MM.1S (cell line): ENCODE data around the gene SDHA.

Source experiments
- DNase-seq: peaks from one replicate; pipeline ENCODE4 v3.0.0-alpha.2; 2015
- H2AFZ ChIP-seq: fragments of 300-600 bp; sonication (generic); 2 replicates; pipeline ENCODE4 v1.6.0; 2016; ENCODE audit warnings: antibody characterized with exemption, low read length
- H3F3A ChIP-seq: fragments of 300-600 bp; sonication (generic); 2 replicates; pipeline ENCODE4 v1.6.1; 2016; ENCODE audit warnings: mild to moderate bottlenecking, antibody characterized with exemption, low read length, moderate library complexity, mixed read lengths; ENCODE audit not compliant: insufficient read depth
- H3K27ac ChIP-seq: fragments of 300-600 bp; sonication (generic); 2 replicates; pipeline ENCODE4 v1.5.1; 2016; ENCODE audit warnings: mild to moderate bottlenecking, low read length
- H3K27me3 ChIP-seq: fragments of 300-600 bp; sonication (generic); replicated peaks from 2 replicates; pipeline ENCODE4 v1.6.0; 2016; ENCODE audit warnings: low read length; ENCODE audit not compliant: insufficient read depth
- H3K36me3 ChIP-seq: fragments of 300-600 bp; sonication (generic); replicated peaks from 2 replicates; pipeline ENCODE4 v1.6.1; 2016; ENCODE audit warnings: mild to moderate bottlenecking, low read length, mixed read lengths; ENCODE audit not compliant: insufficient read depth
- H3K4me1 ChIP-seq: fragments of 300-600 bp; sonication (generic); 2 replicates; pipeline ENCODE4 v1.6.1; 2016; ENCODE audit warnings: low read length, mixed read lengths
- H3K4me2 ChIP-seq: fragments of 300-600 bp; sonication (generic); 2 replicates; pipeline ENCODE4 v1.6.0; 2016; ENCODE audit warnings: low read depth, low read length
- H3K4me3 ChIP-seq: fragments of 300-600 bp; sonication (generic); 2 replicates; pipeline ENCODE4 v1.5.1; 2016; ENCODE audit warnings: low read length, mixed read lengths
- H3K79me2 ChIP-seq: fragments of 300-600 bp; sonication (generic); 2 replicates; pipeline ENCODE4 v1.6.1; 2016; ENCODE audit warnings: mixed run types, low read length, mixed read lengths
- H3K9ac ChIP-seq: fragments of 300-600 bp; sonication (generic); 2 replicates; pipeline ENCODE4 v1.6.1; 2016; ENCODE audit warnings: low read length, mixed read lengths
- H3K9me2 ChIP-seq: fragments of 300-600 bp; sonication (generic); replicated peaks from 2 replicates; pipeline ENCODE4 v1.6.1; 2016; ENCODE audit warnings: mild to moderate bottlenecking, low read length, mixed read lengths; ENCODE audit not compliant: insufficient read depth
- H3K9me3 ChIP-seq: fragments of 300-600 bp; sonication (generic); replicated peaks from 2 replicates; pipeline ENCODE4 v1.6.1; 2016; ENCODE audit warnings: mild to moderate bottlenecking, low read length, mixed read lengths; ENCODE audit not compliant: insufficient read depth
- H4K20me1 ChIP-seq: fragments of 300-600 bp; sonication (generic); 2 replicates; pipeline ENCODE4 v1.6.1; 2016; ENCODE audit warnings: mild to moderate bottlenecking, low read length, moderate library complexity, mixed read lengths; ENCODE audit not compliant: insufficient read depth
- CTCF ChIP-seq: fragments of 300-600 bp; sonication (generic); IDR thresholded peaks from 2 replicates; pipeline ENCODE4 v1.5.1; 2016; ENCODE audit warnings: antibody characterized with exemption, low read length, mixed read lengths
- EZH2 ChIP-seq: fragments of 300-600 bp; sonication (generic); optimal IDR thresholded peaks from 2 replicates; pipeline ENCODE3; 2017; ENCODE audit warnings: low read depth, mild to moderate bottlenecking, antibody characterized with exemption, low read length, mixed read lengths
- EZH2phosphoT487 ChIP-seq: fragments of 300-600 bp; sonication (generic); IDR thresholded peaks from 2 replicates; pipeline ENCODE4 v1.6.1; 2018; ENCODE audit warnings: antibody characterized with exemption, low read length

The SDHA gene

GRCh38 chr5:185095-186070 is 32.7 kb upstream of the SDHA start:
- H3K36me3 ChIP-seq = no peaks in the 10 kb centered on the region
- no peaks in the 10 kb centered on the region for H3K9me2 ChIP-seq
- H3K9me3 ChIP-seq = no peaks in the 10 kb centered on the region
- H3K27ac ChIP-seq = no peak overlapping the region
- H4K20me1 ChIP-seq = no peaks in the 10 kb centered on the region
- H3F3A ChIP-seq = peaks cover 10% of the 10 kb centered on the region; the same call in 1 of the 2 replicates
- H3K4me3 ChIP-seq = no peak overlapping the region
- H3K4me2 ChIP-seq = no peak overlapping the region
- H3K4me1 ChIP-seq = peaks cover 23% of the 10 kb centered on the region
- H3K27me3 ChIP-seq = 0 out of 2 replicates have a peak, but pooled peaks cover 2% of the 10 kb centered on the region
- no peak for TF ChIP-seq EZH2phosphoT487
- TF ChIP-seq CTCF = no peak
- TF ChIP-seq EZH2 = no peak
- H2AFZ ChIP-seq = no peak overlapping the region
- no peak for DNase-seq
- H3K79me2 ChIP-seq = peaks cover 14% of the 10 kb centered on the region
- H3K9ac ChIP-seq = no peak overlapping the region

GRCh38 chr5:186091-187041 is 31.8 kb upstream of the SDHA start:
- Histone ChIP-seq H2AFZ (no peak overlapping the region), H3K9me3 (no peaks in the 10 kb centered on the region), H4K20me1 (no peaks in the 10 kb centered on the region), H3K79me2 (peaks cover 15% of the 10 kb centered on the region), H3F3A (peaks cover 19% of the 10 kb centered on the region), H3K4me3 (no peak overlapping the region), H3K27ac (no peak overlapping the region), H3K4me1 (peaks cover 28% of the 10 kb centered on the region), H3K36me3 (no peaks in the 10 kb centered on the region), H3K27me3 (no peaks in the 10 kb centered on the region), H3K4me2 (no peak overlapping the region), H3K9me2 (no peaks in the 10 kb centered on the region), H3K9ac (no peak overlapping the region)
- DNase-seq = no peak
- TF ChIP-seq EZH2 (no peak), EZH2phosphoT487 (no peak), CTCF (no peak)

- Histone ChIP-seq H3K4me3 (no peak overlapping the region), H4K20me1 (no peaks in the 10 kb centered on the region), H3K36me3 (no peaks in the 10 kb centered on the region), H2AFZ (no peak overlapping the region), H3F3A (peaks cover 19% of the 10 kb centered on the region), H3K4me1 (peaks cover 34% of the 10 kb centered on the region), H3K27ac (no peak overlapping the region), H3K9me3 (no peaks in the 10 kb centered on the region), H3K79me2 (peaks cover 22% of the 10 kb centered on the region), H3K9me2 (no peaks in the 10 kb centered on the region), H3K9ac (no peak overlapping the region), H3K4me2 (no peak overlapping the region), H3K27me3 (no peaks in the 10 kb centered on the region)
- TF ChIP-seq CTCF (no peak), EZH2 (no peak), EZH2phosphoT487 (no peak)
- DNase-seq = no peak
These were observed 31.1 kb upstream of the SDHA start for GRCh38 chr5:187042-187431.
